NAMALWA (cell line): Measurements from ENCODE around the gene UGT1A6.

ENCODE experiments used
- DNase-seq: peaks from one replicate; pipeline ENCODE4 v3.0.0-alpha.2; 2015; ENCODE audit warnings: low spot score

The UGT1A6 gene

DNA sequence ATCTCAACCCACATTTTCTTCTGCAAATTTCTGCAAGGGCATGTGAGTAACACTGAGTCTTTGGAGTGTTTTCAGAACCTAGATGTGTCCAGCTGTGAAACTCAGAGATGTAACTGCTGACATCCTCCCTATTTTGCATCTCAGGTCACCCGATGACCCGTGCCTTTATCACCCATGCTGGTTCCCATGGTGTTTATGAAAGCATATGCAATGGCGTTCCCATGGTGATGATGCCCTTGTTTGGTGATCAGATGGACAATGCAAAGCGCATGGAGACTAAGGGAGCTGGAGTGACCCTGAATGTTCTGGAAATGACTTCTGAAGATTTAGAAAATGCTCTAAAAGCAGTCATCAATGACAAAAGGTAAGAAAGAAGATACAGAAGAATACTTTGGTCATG lies 75.4 kb downstream of the UGT1A6 start:
- DNase-seq: no peak

DNA sequence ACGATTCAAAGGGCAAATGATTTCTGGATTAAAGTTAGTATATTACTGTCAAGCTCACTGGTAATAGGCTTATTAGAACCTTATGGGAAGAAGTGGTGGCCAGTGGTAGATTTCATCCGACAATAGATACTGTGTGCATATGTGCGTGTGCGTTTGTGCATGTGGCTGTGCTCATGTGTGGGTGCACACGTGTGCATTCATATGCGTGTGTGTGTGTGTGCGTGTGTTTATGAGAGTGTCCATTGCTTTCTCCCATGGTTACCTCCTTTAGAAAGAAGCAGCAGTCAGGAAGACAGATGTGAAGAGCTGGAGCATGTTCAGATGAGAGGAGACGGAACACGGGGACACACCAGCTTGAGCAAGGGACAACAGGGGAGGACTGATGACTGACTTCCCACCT lies 76.6 kb downstream of the UGT1A6 start:
- no peak for DNase-seq

DNA sequence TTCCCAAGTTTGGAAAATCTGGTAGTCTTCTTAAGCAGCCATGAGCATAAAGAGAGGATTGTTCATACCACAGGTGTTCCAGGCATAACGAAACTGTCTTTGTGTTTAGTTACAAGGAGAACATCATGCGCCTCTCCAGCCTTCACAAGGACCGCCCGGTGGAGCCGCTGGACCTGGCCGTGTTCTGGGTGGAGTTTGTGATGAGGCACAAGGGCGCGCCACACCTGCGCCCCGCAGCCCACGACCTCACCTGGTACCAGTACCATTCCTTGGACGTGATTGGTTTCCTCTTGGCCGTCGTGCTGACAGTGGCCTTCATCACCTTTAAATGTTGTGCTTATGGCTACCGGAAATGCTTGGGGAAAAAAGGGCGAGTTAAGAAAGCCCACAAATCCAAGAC lies 79.5 kb downstream of the UGT1A6 start:
- no peak for DNase-seq

DNA sequence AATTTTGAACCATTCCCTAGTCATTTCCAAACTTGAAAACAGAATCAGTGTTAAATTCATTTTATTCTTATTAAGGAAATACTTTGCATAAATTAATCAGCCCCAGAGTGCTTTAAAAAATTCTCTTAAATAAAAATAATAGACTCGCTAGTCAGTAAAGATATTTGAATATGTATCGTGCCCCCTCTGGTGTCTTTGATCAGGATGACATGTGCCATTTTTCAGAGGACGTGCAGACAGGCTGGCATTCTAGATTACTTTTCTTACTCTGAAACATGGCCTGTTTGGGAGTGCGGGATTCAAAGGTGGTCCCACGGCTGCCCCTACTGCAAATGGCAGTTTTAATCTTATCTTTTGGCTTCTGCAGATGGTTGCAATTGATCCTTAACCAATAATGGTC lies 79.9 kb downstream of the UGT1A6 start:
- peak; percentile 27 for DNase-seq

GRCh38 chr2:233773854-233774253 lies 81.2 kb downstream of the UGT1A6 start:
- DNase-seq: no peak

DNA sequence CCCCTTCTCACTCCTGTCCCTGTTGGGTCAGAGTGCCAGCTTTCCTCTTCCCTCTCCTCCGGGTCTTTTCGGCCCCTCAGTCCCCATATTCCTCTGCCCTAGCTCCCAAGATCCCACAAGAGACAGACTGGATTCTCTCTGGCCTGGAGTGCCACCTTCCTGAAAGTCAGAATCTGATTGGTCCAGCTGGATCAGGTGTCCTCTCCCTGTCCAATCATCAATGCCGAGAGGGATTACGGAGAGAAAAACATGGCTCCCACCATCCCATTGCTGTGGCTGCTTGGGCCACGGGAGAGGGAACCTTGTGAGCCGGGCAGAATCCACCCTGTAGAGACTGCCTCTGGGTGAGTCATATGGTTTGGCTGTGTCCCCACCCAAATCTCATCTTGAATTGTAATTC lies 82.7 kb downstream of the UGT1A6 start:
- DNase-seq: no peak

- DNase-seq: no peak
These were observed 85.3 kb downstream of the UGT1A6 start, which contains the start of gene MROH2A for GRCh38 chr2:233778030-233778429. TSS of gene MROH2A (plus strand) at chr2:233778330. CDS start at chr2:233779359, 1,029 bp downstream.

DNA sequence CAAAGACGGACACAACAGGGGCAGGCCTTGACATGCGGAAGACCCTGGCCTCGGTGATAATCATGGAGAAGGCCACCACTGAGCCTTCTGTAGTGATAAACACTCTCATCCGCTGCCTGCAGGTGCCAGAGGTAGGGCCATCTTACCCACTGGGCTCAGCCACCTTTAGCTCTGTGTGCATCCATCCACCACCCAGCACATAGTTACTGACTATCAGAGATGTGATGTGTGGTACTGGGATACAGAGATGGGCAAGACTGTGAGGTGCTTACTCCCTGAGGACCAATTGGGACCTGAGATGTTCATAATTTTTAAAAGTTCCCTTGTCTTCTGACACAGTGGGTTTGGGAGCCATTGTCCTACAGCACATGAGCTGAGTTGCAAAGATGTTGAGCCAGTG lies 87.0 kb downstream of the UGT1A6 start:
- no peak for DNase-seq

- no peak for DNase-seq
These were observed 88.1 kb downstream of the UGT1A6 start for GRCh38 chr2:233780771-233781170.

GRCh38 chr2:233789554-233789953 lies 96.9 kb downstream of the UGT1A6 start:
- no peak for DNase-seq

- no peak for DNase-seq
These were observed 98.6 kb downstream of the UGT1A6 start for GRCh38 chr2:233791151-233791882.

GRCh38 chr2:233791883-233792329 lies 99.2 kb downstream of the UGT1A6 start:
- DNase-seq: no peak

DNA sequence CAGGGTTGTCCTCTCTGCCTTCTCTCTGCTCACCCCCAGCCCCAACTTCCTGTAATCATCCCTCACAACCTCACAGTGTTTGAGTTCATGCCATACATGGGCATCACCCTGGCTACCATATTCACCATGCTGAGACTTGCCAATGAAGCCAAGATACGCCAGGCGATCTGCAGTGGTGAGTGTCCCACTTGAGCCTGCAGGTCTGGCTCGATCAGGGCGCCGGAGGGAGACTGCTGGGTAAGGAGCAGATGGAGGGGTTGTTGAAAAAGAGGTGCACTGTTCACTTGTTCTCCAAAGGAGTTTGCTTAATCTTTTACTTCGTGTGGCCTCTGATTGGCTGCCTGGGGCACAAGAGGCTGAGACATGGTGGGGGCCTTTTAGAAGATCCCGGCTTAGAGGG lies 100.0 kb downstream of the UGT1A6 start:
- DNase-seq: no peak

GRCh38 chr2:233793465-233794127 lies 100.9 kb downstream of the UGT1A6 start:
- no peak for DNase-seq

- no peak for DNase-seq
These were observed 101.5 kb downstream of the UGT1A6 start for GRCh38 chr2:233794128-233794658.

- no peak for DNase-seq
These were observed 103.1 kb downstream of the UGT1A6 start for GRCh38 chr2:233795735-233796171.

DNA sequence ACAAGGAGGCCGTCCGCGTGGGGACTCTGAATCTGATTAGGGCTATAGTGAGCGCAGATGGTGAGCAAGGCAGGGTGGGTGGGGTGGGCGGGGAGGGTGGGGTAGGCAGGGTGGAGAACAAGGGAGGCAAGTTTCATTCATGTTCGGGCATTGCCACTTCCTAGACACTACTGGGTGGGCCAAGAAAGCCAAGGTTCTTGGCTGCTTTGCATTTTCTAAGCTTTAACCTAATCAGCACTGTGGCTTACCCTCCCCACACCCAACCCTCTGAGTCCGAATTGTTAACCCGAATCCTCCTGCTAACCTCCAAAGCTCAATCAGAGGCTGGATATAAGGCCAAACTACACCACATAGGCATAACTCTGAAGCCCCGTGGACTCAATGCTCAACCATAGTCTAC lies 103.6 kb downstream of the UGT1A6 start:
- DNase-seq: no peak

GRCh38 chr2:233798335-233799086 lies 105.8 kb downstream of the UGT1A6 start:
- DNase-seq: no peak

DNA sequence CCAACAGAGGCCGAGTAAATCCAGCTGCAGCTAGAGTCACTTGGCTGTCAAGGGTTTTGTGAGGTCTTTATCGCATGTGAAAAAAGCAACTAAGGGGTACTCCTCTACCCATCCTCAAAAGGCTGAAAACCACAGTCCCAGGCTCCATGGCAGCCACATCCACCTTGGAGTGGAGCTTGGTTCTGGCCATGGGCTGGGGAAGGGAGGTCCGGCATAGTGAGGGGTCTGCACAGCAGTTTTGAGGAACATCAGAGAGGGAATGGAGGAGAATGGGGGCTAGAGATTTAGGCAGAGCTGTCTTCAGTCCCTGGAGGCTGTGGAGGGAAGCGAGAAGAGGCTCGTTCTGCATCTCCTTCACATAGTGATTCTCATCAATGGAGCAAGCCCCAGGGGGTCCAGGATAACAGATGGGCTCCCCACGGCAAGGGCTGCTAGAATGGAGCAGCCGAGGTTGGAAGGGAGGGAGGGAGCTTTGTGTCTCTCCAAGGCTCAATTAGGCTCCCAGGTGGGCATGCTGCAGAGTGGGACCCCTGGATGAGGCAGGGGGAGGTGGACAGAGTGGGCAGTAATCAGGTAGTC lies 106.5 kb downstream of the UGT1A6 start:
- DNase-seq: no peak

DNA sequence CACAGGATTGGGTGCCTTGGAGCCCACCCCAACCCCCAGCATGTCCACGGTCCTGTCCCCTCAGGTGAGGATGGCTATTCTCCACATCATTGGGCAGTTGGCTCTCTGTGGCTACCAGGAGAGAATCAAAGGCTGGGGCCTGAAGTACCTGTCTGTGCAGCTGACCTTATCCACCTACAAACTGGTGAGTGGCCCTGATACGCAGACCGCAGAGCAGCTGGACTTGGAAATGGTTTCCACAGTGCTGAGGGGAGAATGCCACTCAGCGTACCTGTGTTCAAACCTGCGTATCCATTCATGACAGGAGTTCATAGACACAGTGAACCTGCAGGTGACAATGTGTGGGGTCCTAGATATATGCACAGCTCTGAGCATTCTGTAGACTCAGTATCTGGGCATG lies 107.0 kb downstream of the UGT1A6 start:
- no peak for DNase-seq

- DNase-seq: no peak
These were observed 107.5 kb downstream of the UGT1A6 start for GRCh38 chr2:233800208-233800607.
